HG03097 (cell line): ENCODE results near the gene PELI2.

Source experiments
- ATAC-seq: cut with Tn5 transposase; IDR thresholded peaks from one replicate; pipeline ENCODE4 v1.9.1; 2021; ENCODE audit not compliant: unreplicated experiment, low FRiP score

The PELI2 gene

GRCh38 chr14:56224691-56225681, 106.8 kb downstream of the PELI2 start:
- ATAC-seq = no peak

GRCh38 chr14:56235388-56235787, 117.2 kb downstream of the PELI2 start:
- ATAC-seq = no peak

DNA sequence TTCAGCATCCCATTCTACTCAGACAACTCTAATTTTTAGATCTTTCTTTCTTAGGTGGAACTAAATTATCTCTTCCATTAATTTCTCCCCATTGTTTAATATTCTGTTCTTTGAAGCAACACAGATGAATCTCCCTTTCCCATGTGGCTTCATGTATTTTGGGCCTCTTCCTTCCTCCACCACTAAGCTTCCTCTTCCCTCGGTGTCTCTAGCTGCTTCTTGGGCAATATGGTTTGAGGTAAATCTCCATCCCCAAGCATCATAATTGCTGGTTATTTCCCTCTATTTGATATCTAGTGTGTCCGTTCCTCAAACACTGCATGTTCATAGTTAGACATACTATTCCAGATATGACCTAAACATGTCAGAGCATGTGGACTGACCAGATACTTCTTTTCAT, 119.2 kb downstream of the PELI2 start:
- ATAC-seq = no peak

DNA sequence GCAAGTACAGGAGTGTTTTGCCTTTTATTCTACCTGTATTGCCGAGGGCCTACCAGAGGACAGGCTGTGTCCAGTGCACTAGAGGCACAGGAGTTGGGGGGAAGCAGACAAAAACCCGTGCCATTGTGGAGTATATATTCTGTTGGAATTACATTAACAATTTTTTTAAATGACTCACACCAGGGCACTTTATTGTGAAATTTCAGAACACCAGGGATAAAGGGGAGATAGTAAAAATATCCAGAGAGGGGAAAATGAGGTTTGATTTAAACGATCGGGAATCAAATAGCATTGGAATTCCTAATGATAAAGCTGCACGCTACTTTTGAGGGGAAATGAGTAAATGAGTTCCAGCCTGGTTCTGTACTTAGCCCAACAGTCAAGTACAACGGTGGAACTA, 123.2 kb downstream of the PELI2 start:
- no peak for ATAC-seq

DNA sequence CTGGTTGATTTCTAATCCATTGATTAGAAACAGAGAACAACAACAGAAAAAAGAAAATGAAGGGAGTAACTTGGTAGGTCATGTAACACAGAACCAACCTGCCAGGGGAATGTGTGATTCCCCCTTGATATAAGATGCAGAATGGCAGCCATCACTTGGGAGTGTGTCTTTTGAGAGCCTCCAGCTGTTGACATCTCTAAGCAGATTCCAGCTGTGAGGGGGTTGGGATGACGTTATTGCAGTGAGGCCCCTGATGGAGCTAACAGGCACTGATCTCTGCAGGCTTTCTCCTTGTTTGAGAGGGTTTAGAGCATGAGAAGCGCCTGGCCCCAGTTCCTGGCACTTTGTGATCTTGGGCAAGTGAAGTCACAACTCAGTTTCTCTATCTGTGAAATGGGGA, 124.9 kb downstream of the PELI2 start:
- no peak for ATAC-seq

DNA sequence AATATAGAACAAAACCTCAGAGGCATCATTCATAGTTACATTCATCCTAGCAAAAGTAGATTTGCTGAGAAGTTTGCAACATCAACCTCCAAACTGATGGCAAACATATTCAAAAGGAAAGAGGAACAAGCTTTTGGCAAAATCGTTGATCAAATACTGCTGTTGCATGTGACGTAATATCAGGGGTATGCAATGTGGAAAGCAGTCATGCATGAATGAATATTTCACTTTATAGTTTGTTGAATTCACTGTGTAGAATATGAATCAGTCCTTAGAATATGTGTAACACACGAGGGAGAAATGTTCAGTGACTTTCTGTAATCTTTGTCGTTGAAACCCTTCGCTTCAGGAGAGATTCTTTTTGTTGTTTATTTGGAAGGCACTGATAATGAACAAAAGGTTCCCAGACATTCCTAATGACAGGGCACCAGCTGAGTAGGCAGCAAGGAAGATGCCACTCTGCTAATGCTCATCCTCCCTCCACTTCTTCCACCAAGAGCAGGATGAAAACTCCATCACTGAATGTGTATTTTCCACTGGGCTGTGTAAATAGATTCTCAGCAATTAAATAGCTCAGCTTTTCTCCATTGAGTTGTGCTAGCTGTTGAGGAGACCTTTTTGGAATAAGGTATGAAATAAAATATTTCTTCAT, 126.1 kb downstream of the PELI2 start:
- no peak for ATAC-seq

DNA sequence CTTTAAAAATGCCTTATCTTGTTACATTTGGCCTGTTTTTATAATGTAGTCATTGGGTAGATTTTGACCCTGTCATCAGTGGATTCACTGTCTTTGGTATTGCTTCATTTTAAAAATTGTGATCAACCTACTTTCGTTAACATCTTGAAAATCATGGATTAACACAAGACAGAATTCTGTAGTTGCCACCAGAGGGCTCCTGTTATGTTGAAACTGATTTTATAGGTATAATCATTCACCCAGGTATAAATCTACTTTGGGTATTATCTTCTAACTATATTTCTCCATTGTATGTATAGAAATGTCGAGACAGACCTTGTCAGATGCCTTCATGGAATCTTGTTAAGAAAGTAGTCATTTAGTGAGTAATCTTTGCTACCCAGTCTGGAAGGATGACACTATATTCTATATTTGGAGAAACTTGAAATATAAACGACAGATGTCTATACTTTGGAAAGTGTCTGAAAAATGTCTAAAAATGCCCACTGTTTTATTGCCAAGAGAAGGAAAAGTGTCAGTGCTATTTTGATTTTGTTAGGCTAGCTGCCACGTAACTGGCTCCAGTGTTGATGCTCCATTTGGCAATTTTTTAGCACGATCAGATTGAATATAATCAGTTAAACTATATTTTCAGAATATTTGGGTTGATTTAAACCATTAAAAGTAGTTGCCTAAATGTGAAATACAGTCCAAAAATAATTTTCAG, 129.4 kb downstream of the PELI2 start:
- ATAC-seq = no peak

DNA sequence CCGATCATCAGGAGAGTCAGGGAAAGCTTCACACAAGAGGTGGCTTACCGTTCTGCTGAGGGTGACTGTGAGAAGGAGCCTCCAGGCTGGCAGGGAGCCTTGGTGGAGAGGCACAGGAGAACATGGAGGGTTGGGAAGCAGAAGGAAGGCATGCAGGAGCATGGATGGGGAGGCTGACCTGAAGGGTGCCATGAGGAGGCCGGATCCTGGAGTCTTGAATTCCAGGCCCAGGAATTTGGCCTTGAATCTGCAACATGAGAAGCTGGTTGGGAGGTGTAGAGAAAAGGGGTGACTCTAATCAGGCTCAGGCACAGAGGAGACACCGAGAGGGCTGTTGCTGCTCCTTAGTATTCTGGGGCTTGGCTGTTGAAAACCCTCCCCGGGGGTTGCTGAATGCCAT, 130.2 kb downstream of the PELI2 start:
- no peak for ATAC-seq

- ATAC-seq = no peak
Measured at GRCh38 chr14:56261046-56261445, 142.8 kb downstream of the PELI2 start.

- no peak for ATAC-seq
Measured at GRCh38 chr14:56262530-56262929, 144.3 kb downstream of the PELI2 start.

- no peak for ATAC-seq
Measured at GRCh38 chr14:56268039-56268438, 149.8 kb downstream of the PELI2 start.

- ATAC-seq = no peak
Measured at GRCh38 chr14:56268673-56269072, 150.5 kb downstream of the PELI2 start.

DNA sequence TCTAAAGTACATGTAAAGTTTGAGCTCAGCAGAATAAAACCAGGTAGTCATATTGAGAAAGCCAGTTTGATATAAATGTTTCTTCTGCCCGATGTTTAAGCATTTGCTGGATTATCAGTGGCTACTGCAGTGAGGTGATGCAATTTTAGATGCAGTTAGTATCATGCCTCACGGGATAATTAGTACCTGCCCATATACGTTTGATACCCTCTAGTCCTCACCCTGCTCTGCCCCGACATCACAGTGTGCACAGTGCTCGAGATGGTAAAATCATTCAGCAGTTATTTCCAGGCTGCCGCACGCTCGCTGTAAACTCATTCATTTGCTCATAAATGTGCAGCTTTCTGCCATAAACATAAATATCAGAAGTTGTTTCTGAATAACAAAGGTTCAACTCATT, 152.7 kb downstream of the PELI2 start:
- no peak for ATAC-seq

DNA sequence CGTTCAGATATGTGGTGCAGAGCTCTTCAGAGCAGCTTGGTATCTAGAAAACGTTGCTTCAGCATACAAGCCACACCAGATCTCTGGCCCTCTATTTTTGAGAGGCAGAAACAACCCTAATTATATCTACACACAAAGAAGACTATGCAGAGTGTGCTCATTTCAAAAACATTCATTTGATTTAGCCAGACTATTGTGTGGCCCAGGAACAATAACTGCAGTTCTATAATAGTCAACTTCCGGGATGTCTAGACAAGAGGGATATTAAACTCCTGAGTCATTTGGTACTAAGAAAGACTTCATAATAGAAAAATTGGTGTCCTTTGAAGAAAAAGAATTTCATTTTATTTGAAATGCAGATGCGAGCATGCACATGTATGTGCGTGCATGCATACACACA, 153.8 kb downstream of the PELI2 start:
- no peak for ATAC-seq

DNA sequence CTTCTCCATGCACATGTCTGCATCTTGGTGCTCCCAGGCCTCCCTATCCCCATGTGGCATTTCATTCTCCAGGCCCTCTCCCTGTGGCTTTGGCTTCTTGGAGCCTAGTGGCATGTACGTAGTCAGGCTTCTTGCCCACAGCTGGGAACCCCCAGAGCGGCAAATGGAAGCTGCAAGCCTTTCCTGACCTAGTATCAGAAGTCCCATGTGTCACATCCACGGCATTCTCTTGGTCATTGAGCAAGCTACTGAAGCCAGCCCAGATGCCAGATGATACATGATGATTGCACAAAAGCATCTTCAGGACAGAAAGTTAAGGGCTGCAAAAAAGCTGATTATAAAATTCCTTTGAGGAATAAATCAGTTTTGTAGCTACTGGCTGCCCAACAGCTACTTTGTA, 154.9 kb downstream of the PELI2 start:
- no peak for ATAC-seq

DNA sequence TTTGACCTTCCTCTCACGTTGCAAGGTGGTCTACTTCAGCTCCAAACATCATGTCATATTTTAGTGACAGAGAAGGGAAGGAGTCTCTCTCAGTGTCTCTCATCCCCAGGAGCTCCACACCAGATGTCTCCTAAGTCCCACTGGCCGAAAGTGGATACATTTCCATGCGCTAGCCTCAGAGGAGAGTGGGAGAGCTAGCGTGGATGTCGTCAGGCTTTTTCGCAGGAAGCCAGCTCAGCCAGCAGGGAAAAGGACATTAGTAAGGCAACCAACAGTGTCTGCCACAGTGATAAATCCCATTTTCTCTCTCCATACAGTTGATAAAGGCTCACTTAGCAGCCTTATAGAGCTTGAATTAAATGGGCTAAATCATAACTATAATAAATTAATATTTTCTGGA, 155.7 kb downstream of the PELI2 start:
- no peak for ATAC-seq

DNA sequence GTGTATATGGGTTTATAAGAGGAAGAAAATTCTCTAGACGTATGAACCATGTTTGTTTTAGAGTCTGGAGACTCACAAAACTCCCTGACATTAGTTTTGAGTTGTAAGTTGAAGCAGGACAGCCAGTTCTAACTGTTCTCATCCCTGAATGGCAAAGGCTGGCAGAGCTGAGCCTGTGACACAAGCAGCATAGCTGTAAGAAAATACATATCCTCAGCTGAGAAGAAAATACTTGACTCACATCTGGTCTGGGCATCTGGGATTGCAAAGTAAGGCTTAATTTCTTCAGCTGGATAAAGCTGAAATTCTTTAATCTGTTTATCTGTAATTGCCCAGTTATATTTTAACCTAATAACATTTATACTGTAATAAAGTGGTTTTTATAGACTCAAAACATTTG, 156.3 kb downstream of the PELI2 start:
- no peak for ATAC-seq

GRCh38 chr14:56276108-56276507, 157.9 kb downstream of the PELI2 start:
- no peak for ATAC-seq

GRCh38 chr14:56278383-56278782, 160.2 kb downstream of the PELI2 start:
- ATAC-seq = no peak

DNA sequence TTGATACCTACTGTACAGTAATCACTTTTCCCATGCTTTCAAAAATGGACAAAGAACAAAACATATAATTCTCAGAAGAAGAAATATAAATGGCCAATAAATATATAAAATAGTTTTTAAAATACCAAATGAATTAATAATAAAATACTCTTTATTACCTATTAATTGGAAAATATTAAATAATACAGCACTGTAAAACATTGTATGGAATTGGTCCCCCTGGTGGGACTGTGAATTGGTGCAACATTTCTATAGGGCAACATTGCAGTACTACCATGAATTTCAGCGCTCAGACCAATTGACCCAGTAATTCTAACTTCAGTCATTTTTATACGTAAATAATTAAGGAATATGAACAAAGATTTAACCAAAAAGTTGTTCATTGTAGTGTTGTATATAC, 162.6 kb downstream of the PELI2 start:
- no peak for ATAC-seq

DNA sequence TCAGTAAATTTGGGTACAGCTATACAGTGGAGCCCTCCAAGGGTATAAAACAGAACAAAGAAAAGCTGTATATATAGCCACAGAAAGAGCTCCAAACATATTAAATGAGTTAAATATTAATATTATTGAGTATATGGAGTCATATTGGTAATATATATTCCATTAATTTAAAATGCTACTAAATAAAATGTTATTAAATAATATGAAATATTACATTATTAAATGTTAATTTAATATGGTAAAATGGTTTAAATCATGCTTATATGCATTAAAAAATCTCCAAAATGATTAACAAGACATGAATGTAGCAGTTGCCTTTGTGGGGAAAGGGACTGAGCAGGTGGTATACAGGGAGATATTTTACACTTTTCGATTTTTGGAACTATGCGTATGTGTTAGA, 164.0 kb downstream of the PELI2 start:
- ATAC-seq = no peak
